ENCODE data around the gene EREG. TPM values are rescaled to one million over a fixed set of nuclear protein-coding genes. Genes with fewer than 3 reads are reported as not detected.

Gene EREG
- total RNA-seq, 1 experiment from 2014 or later, result 498 TPM

DNA sequence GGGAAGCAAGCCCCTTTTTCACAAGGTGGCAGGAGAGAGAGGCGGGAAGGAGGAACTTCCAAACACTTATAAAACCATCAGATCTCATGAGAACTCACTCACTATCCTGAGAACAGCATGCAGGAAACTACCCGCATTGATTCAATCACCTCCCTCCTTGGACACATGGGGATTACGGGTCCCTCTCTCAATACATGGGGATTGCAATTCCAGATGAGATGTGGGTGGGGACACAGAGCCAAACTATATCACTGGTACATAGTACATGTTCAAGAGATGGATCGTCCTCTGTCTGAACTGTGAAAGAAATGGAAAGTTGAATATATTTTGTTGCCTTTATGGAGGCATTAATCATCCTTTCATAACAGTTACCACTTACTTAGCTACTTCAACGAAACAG lies 12.8 kb downstream of the EREG start:
- ATAC-seq, result no peak
- peaks cover 96% of the 10 kb centered on the region for H3K79me2 ChIP-seq (ENCODE audit: insufficient read depth, low read length)
- CTCF ChIA-PET, result interaction anchor here (0.7 to 2.0 kb wide), 12 partner anchors 10 to 293 kb away, joined by 3 to 10 read pairs (median 4); no protein-coding TSS in a partner anchor
- RAD21 ChIA-PET (ENCODE audit: low non-redundant PET in 1 of 2, low total read pairs in 2 of 2, uncharacterized antibody in 2 of 2, unreplicated experiment in 2 of 2), result interaction anchor here (0.7 kb wide), 3 partner anchors 10 to 123 kb away, joined by 3 to 5 read pairs (median 4); no protein-coding TSS in a partner anchor
- H3K4me2 ChIP-seq (ENCODE audit: low read length), result no peak overlapping the region
- H3K36me3 ChIP-seq (ENCODE audit: control insufficient read depth in 1 of 2, insufficient read depth in 2 of 2, low read length in 2 of 2), result peaks cover 36 to 75% of the 10 kb centered on the region in 2 experiments
- TF ChIP-seq CTCF (IDR thresholded peaks at IDR 0.05 in 2 of 3, conservative IDR thresholded peaks at IDR 0.05 in 1 of 3; ENCODE audit: borderline replicate concordance in 1 of 3, insufficient read depth in 1 of 3, low read depth in 2 of 3, low read length in 2 of 3) (no peak), MAX (IDR thresholded peaks at IDR 0.05) (no peak), EZH2phosphoT487 (IDR thresholded peaks at IDR 0.05; ENCODE audit: borderline replicate concordance) (no peak), ELF1 (IDR thresholded peaks at IDR 0.05; ENCODE audit: borderline replicate concordance, low read depth) (no peak), SP1 (IDR thresholded peaks at IDR 0.05; ENCODE audit: low read depth) (no peak), POLR2A (IDR thresholded peaks at IDR 0.05; ENCODE audit: borderline replicate concordance, extremely low read depth, insufficient read depth, insufficient read length) (no peak), YY1 (IDR thresholded peaks at IDR 0.05; ENCODE audit: extremely low read depth, insufficient replicate concordance, low read depth, low read length) (no peak), EZH2 (IDR thresholded peaks at IDR 0.05) (no peak), POLR2AphosphoS5 (IDR thresholded peaks at IDR 0.05; ENCODE audit: low read depth, low read length) (peak; percentile 72), FOSL1 (IDR thresholded peaks at IDR 0.05; ENCODE audit: low read depth) (no peak), ATF3 (IDR thresholded peaks at IDR 0.05) (no peak), ZFX (IDR thresholded peaks at IDR 0.05) (no peak), TCF7L2 (IDR thresholded peaks at IDR 0.05; ENCODE audit: borderline replicate concordance, extremely low read depth, insufficient read depth, insufficient read length) (no peak), ZNF274 (IDR thresholded peaks at IDR 0.05; ENCODE audit: low read depth, low read length) (no peak), SIN3A (IDR thresholded peaks at IDR 0.05; ENCODE audit: low read depth) (0 out of 2 replicates have a peak, but pooled peaks have one; percentile 5), EGR1 (IDR thresholded peaks at IDR 0.05; ENCODE audit: low read depth) (no peak)
- TF ChIP-seq, protein P1, sequence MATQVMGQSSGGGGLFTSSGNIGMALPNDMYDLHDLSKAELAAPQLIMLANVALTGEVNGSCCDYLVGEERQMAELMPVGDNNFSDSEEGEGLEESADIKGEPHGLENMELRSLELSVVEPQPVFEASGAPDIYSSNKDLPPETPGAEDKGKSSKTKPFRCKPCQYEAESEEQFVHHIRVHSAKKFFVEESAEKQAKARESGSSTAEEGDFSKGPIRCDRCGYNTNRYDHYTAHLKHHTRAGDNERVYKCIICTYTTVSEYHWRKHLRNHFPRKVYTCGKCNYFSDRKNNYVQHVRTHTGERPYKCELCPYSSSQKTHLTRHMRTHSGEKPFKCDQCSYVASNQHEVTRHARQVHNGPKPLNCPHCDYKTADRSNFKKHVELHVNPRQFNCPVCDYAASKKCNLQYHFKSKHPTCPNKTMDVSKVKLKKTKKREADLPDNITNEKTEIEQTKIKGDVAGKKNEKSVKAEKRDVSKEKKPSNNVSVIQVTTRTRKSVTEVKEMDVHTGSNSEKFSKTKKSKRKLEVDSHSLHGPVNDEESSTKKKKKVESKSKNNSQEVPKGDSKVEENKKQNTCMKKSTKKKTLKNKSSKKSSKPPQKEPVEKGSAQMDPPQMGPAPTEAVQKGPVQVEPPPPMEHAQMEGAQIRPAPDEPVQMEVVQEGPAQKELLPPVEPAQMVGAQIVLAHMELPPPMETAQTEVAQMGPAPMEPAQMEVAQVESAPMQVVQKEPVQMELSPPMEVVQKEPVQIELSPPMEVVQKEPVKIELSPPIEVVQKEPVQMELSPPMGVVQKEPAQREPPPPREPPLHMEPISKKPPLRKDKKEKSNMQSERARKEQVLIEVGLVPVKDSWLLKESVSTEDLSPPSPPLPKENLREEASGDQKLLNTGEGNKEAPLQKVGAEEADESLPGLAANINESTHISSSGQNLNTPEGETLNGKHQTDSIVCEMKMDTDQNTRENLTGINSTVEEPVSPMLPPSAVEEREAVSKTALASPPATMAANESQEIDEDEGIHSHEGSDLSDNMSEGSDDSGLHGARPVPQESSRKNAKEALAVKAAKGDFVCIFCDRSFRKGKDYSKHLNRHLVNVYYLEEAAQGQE (IDR thresholded peaks at IDR 0.05; ENCODE audit: low read depth), result no peak
- POLR2A ChIA-PET, result interaction anchor here (0.8 to 1.8 kb wide), 10 partner anchors 56 to 251 kb away, joined by 3 to 12 read pairs (median 4); partner anchors contain the start of gene AREG
- peak overlapping the region; percentile 94 for H3K27ac ChIP-seq (ENCODE audit: low read depth, low read length)
- intact Hi-C loops (cut with micrococcal nuclease), result loop anchor here (1.0 to 5.0 kb wide), 3 partner anchors 155 to 294 kb away; no protein-coding TSS in a partner anchor
- no peaks in the 10 kb centered on the region for H3K9me2 ChIP-seq (ENCODE audit: insufficient read depth)
- peaks cover 48 to 78% of the 10 kb centered on the region in 2 experiments for H3K4me1 ChIP-seq (ENCODE audit: control insufficient read depth in 1 of 2, insufficient read depth in 2 of 2, low read length in 2 of 2)
- no peak for DNase-seq (ENCODE audit: low read depth, low spot score)
- H3K9me3 ChIP-seq (ENCODE audit: control insufficient read depth in 1 of 2, insufficient read depth in 1 of 2, low read depth in 1 of 2, low read length in 2 of 2), result no peaks in the 10 kb centered on the region
- H3K27me3 ChIP-seq (ENCODE audit: insufficient read depth, low read length), result no peaks in the 10 kb centered on the region
- H3K4me3 ChIP-seq (replicated peaks in 1 of 2; ENCODE audit: low read depth in 1 of 2, low read length in 2 of 2), result no peak overlapping the region
- 0 out of 2 replicates have a peak overlapping the region, but pooled peaks have one; percentile 6 for H3K9ac ChIP-seq (ENCODE audit: low read length)
- no peak overlapping the region for H2AFZ ChIP-seq (ENCODE audit: low read depth, low read length, poor library complexity, severe bottlenecking)
- H4K20me1 ChIP-seq (ENCODE audit: insufficient read depth), result no peaks in the 10 kb centered on the region; the same call in 1 of the 2 replicates
- BruUV-seq (replicated peaks), result no TSS peak

Data from HCT116 (cell line).